ENCODE results near the gene TMEM151B.

- TF ChIP-seq CTCF (IDR thresholded peaks at IDR 0.05) (no peak), EZH2phosphoT487 (IDR thresholded peaks at IDR 0.05) (no peak), EZH2 (IDR thresholded peaks at IDR 0.05) (no peak)
These were observed 56.8 kb downstream of the TMEM151B start for GRCh38 chr6:44327096-44327495.
